EL (cell line): ENCODE measurements around the gene CD7.

Experiments used
- DNase-seq: peaks from one replicate; pipeline ENCODE4 v3.0.0-alpha.2; 2016

CD7 gene

GRCh38 chr17:82346342-82347300, 29.2 kb upstream of the CD7 start:
- DNase-seq: no peak

- no peak for DNase-seq
Measured at GRCh38 chr17:82345151-82345976, 28.0 kb upstream of the CD7 start.

- DNase-seq: no peak
Measured at GRCh38 chr17:82344175-82344907, 26.9 kb upstream of the CD7 start.

GRCh38 chr17:82343560-82343959, 26.2 kb upstream of the CD7 start:
- DNase-seq: no peak

- DNase-seq: no peak
Measured at GRCh38 chr17:82342361-82343079, 25.1 kb upstream of the CD7 start.

GRCh38 chr17:82339634-82340580, 22.5 kb upstream of the CD7 start:
- no peak for DNase-seq

GRCh38 chr17:82338858-82339633, 21.6 kb upstream of the CD7 start:
- peak; percentile 85 for DNase-seq

- DNase-seq: peak; percentile 28
Measured at GRCh38 chr17:82334622-82335394, 17.4 kb upstream of the CD7 start.

- DNase-seq: no peak
Measured at GRCh38 chr17:82334204-82334621, 16.8 kb upstream of the CD7 start.

- DNase-seq: peak; percentile 61
Measured at GRCh38 chr17:82333279-82334171, 16.1 kb upstream of the CD7 start, which contains the start of gene SECTM1. Gene SECTM1, minus strand, starts transcription at chr17:82333766. Its CDS starts 6,526 bp downstream, at chr17:82327240.

GRCh38 chr17:82332669-82333278, 15.4 kb upstream of the CD7 start:
- peak; percentile 57 for DNase-seq

GRCh38 chr17:82331345-82331939, 14.0 kb upstream of the CD7 start:
- DNase-seq: no peak

GRCh38 chr17:82330322-82331239, 13.2 kb upstream of the CD7 start:
- DNase-seq: peak; percentile 69

GRCh38 chr17:82329683-82330321, 12.4 kb upstream of the CD7 start:
- no peak for DNase-seq

GRCh38 chr17:82328994-82329507, 11.6 kb upstream of the CD7 start:
- DNase-seq: no peak
